Thoracic aorta (tissue), 2 donors: ENCODE results near the gene TICRR. TPM values are rescaled to one million over a fixed set of nuclear protein-coding genes. Genes with fewer than 3 reads are reported as not detected.

Experiments
- ATAC-seq: fragments of 150-250 bp; one replicate; pipeline ENCODE4 v1.8.0; 2017; ENCODE audit warnings: low read depth; ENCODE audit not compliant: insufficient number of reproducible peaks, low FRiP score
- DNase-seq: peaks from one replicate; pipeline ENCODE4 v3.0.0-alpha.2; 2020; ENCODE audit warnings: low spot score
- H3K27ac ChIP-seq, 2 donors: fragments of 200-600 bp; sonication (generic); 1 replicate in 1 of 2; 2 replicates in 1 of 2; pipeline ENCODE4 v1.5.1; 2016; ENCODE audit warnings: mild to moderate bottlenecking in 2 of 2, moderate library complexity in 2 of 2
- H3K27me3 ChIP-seq: fragments of 200-600 bp; sonication (generic); replicated peaks from 2 replicates; pipeline ENCODE4 v1.6.0; 2016; ENCODE audit warnings: mild to moderate bottlenecking; ENCODE audit not compliant: insufficient read depth
- H3K36me3 ChIP-seq: fragments of 200-600 bp; sonication (generic); one replicate; pipeline ENCODE4 v1.5.1; 2016
- H3K4me1 ChIP-seq, 2 donors: fragments of 200-600 bp; sonication (generic); 1 replicate in 1 of 2; 2 replicates in 1 of 2; pipeline versions ENCODE4 v1.5.1 to v1.6.0; 2016; ENCODE audit warnings: low read depth in 2 of 2, mild to moderate bottlenecking in 1 of 2; ENCODE audit not compliant: control insufficient read depth in 1 of 2
- H3K4me3 ChIP-seq: fragments of 200-600 bp; sonication (generic); 2 replicates; pipeline ENCODE4 v1.5.1; 2016; ENCODE audit warnings: mild to moderate bottlenecking
- H3K9me3 ChIP-seq: fragments of 200-600 bp; sonication (generic); 2 replicates; pipeline ENCODE4 v1.5.1; 2016
- CTCF ChIP-seq: fragments of 200-600 bp; sonication (generic); IDR thresholded peaks from one replicate; pipeline ENCODE4 v1.5.1; 2019; ENCODE audit warnings: antibody characterized with exemption
- total RNA-seq, 2 donors: library from RNA; depleted of rRNA; stranded (reverse); fragments of >200 nt; gene quantifications; one replicate each; pipeline versions ENCODE4 v1.1.0 to v1.2.3, GENCODE V29; 2016

The TICRR gene
- total RNA-seq, 2 donors from 2014 or later: not detected

- Histone ChIP-seq H3K27ac (no peak overlapping the region), H3K4me1 (no peaks in the 10 kb centered on the region), H3K36me3 (no peaks in the 10 kb centered on the region), H3K27me3 (no peaks in the 10 kb centered on the region), H3K4me3 (no peak overlapping the region), H3K9me3 (no peaks in the 10 kb centered on the region)
- no peak for DNase-seq
- peak; percentile 72 for TF ChIP-seq CTCF
- no peak for ATAC-seq
Observed at GRCh38 chr15:89556413-89557262, 18.6 kb upstream of the TICRR start.

DNA sequence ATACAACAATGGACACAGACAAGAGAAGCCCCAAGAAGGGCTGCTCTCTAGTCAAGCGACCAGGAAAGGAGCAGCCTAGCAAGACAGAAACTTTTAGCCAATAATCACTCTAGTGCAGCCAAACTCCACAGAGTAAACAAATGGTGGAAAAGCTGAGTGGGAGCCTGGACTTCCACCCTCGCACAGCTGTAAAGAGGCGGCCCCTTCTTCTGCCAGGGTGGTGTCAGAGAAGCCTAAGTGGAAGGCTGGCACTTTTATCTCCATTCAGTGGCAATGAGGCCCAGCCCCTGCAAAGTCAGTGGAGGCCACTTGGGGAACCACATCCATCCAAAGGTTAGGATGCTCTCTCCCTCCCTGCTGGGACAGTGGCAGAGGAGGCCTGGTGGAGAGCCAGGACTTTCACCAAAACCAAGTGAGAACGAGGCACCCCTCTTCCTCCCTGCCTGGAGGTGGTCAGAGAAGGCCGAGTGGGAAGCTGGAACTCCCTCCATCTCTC, 15.5 kb upstream of the TICRR start:
- no peaks in the 10 kb centered on the region for H3K36me3 ChIP-seq
- ATAC-seq (no peak), DNase-seq (no peak)
- no peak overlapping the region for H3K4me3 ChIP-seq
- no peak overlapping the region for H3K27ac ChIP-seq
- H3K27me3 ChIP-seq: no peaks in the 10 kb centered on the region
- no peaks in the 10 kb centered on the region for H3K4me1 ChIP-seq
- TF ChIP-seq CTCF: no peak
- no peaks in the 10 kb centered on the region for H3K9me3 ChIP-seq

- ATAC-seq: no peak
- TF ChIP-seq CTCF: no peak
- Histone ChIP-seq H3K36me3 (no peaks in the 10 kb centered on the region), H3K4me3 (no peak overlapping the region), H3K27me3 (no peaks in the 10 kb centered on the region), H3K4me1 (no peaks in the 10 kb centered on the region), H3K27ac (no peak overlapping the region), H3K9me3 (no peaks in the 10 kb centered on the region)
- no peak for DNase-seq
Observed at GRCh38 chr15:89566181-89566580, 9.1 kb upstream of the TICRR start.

GRCh38 chr15:89566621-89567294, 8.5 kb upstream of the TICRR start:
- no peaks in the 10 kb centered on the region for H3K27me3 ChIP-seq

More at GRCh38 chr15:89566621-89567294, 8.5 kb upstream of the TICRR start:
- no peaks in the 10 kb centered on the region for H3K9me3 ChIP-seq
- no peaks in the 10 kb centered on the region for H3K4me1 ChIP-seq
- no peak for ATAC-seq
- no peak for TF ChIP-seq CTCF
- no peaks in the 10 kb centered on the region for H3K36me3 ChIP-seq
- no peak overlapping the region for H3K4me3 ChIP-seq
- H3K27ac ChIP-seq: no peak overlapping the region
- DNase-seq: no peak
